ENCODE measurements around the gene AMHR2. TPM values are rescaled to one million over a fixed set of nuclear protein-coding genes. Genes with fewer than 3 reads are reported as not detected.
A peak's percentile ranks its signal among the peaks of the same experiment; 100 is the strongest.

The AMHR2 gene
- total and polyA plus RNA-seq, 2 experiments from 2014 or later = 0.24 TPM; not detected in 1

- TF ChIP-seq ZNF462 (CRISPR knock-in tag; IDR thresholded peaks at IDR 0.05) = no peak
- no peak for TF ChIP-seq CREB1 (CRISPR knock-in tag; IDR thresholded peaks at IDR 0.05; ENCODE audit: low read depth)
- TF ChIP-seq ETS1 (IDR thresholded peaks at IDR 0.05) = no peak
- no peak for TF ChIP-seq ZNF114 (CRISPR knock-in tag; IDR thresholded peaks at IDR 0.05)
- no peak for TF ChIP-seq NANOG (IDR thresholded peaks at IDR 0.05; ENCODE audit: borderline replicate concordance)
- TF ChIP-seq ZNF331 (CRISPR knock-in tag; IDR thresholded peaks at IDR 0.05; ENCODE audit: low read depth) = no peak
These were observed 44.8 kb upstream of the AMHR2 start (continued) for GRCh38 chr12:53378724-53379388.

- TF ChIP-seq STAT1 (IDR thresholded peaks at IDR 0.05; ENCODE audit: unreplicated experiment) (no peak), ETS1 (IDR thresholded peaks at IDR 0.05) (peak; percentile 65), JUNB (IDR thresholded peaks at IDR 0.05; ENCODE audit: unreplicated experiment) (no peak), CREB1 (CRISPR knock-in tag; IDR thresholded peaks at IDR 0.05; ENCODE audit: low read depth) (peak; percentile 88), POLR2AphosphoS5 (IDR thresholded peaks at IDR 0.05; ENCODE audit: low read depth) (peak; percentile 96)
- Histone ChIP-seq H3K79me2 (replicated peaks; ENCODE audit: insufficient read depth) (peaks cover 35% of the 10 kb centered on the region), H3K27me3 (ENCODE audit: insufficient read depth) (no peaks in the 10 kb centered on the region), H3K27ac (ENCODE audit: low read depth) (peak overlapping the region; percentile 78), H4K20me1 (replicated peaks; ENCODE audit: insufficient read depth) (no peaks in the 10 kb centered on the region; the same call in 1 of the 2 replicates), H3K4me3 (peak overlapping the region; percentile 44), H3K4me1 (ENCODE audit: insufficient read depth) (peaks cover 16% of the 10 kb centered on the region), H3K36me3 (ENCODE audit: insufficient read depth) (peaks cover 20% of the 10 kb centered on the region; the same call in 1 of the 2 replicates), H3K9me2 (ENCODE audit: insufficient read depth) (no peaks in the 10 kb centered on the region), H2AFZ (no peak overlapping the region), H3F3A (replicated peaks; ENCODE audit: low read depth) (0 out of 2 replicates have a peak, but pooled peaks cover 6% of the 10 kb centered on the region), H3K4me2 (peak overlapping the region; percentile 48)
- Mint-ChIP-seq H3K4me1 (peaks cover 29% of the 10 kb centered on the region), H3K27me3 (ENCODE audit: insufficient read depth, low read depth, poor library complexity) (peaks cover 4% of the 10 kb centered on the region), H3K4me3 (no peak overlapping the region), H3K9me3 (no peaks in the 10 kb centered on the region; the same call in 1 of the 3 replicates), H3K36me3 (ENCODE audit: low read depth) (peaks cover 38% of the 10 kb centered on the region), H3K27ac (no peak overlapping the region)
- DNase-seq (ENCODE audit: low spot score) = peak; percentile 100
- peak; percentile 86 for ATAC-seq
These were observed 44.1 kb upstream of the AMHR2 start for GRCh38 chr12:53379389-53380103.
